GM12872 (cell line): ENCODE results near the gene SLCO2A1.

Source experiments
- TF ChIP-seq, protein P1 (sequence below): IDR thresholded peaks from 3 replicates; pipeline ENCODE4 v1.5.1; 2011; ENCODE audit warnings: low read depth, mild to moderate bottlenecking, low read length, moderate library complexity; ENCODE audit not compliant: insufficient read depth

Gene SLCO2A1

GRCh38 chr3:133937756-133938601 lies 91.7 kb downstream of the SLCO2A1 start:
- TF ChIP-seq, protein P1, sequence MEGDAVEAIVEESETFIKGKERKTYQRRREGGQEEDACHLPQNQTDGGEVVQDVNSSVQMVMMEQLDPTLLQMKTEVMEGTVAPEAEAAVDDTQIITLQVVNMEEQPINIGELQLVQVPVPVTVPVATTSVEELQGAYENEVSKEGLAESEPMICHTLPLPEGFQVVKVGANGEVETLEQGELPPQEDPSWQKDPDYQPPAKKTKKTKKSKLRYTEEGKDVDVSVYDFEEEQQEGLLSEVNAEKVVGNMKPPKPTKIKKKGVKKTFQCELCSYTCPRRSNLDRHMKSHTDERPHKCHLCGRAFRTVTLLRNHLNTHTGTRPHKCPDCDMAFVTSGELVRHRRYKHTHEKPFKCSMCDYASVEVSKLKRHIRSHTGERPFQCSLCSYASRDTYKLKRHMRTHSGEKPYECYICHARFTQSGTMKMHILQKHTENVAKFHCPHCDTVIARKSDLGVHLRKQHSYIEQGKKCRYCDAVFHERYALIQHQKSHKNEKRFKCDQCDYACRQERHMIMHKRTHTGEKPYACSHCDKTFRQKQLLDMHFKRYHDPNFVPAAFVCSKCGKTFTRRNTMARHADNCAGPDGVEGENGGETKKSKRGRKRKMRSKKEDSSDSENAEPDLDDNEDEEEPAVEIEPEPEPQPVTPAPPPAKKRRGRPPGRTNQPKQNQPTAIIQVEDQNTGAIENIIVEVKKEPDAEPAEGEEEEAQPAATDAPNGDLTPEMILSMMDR, result no peak

DNA sequence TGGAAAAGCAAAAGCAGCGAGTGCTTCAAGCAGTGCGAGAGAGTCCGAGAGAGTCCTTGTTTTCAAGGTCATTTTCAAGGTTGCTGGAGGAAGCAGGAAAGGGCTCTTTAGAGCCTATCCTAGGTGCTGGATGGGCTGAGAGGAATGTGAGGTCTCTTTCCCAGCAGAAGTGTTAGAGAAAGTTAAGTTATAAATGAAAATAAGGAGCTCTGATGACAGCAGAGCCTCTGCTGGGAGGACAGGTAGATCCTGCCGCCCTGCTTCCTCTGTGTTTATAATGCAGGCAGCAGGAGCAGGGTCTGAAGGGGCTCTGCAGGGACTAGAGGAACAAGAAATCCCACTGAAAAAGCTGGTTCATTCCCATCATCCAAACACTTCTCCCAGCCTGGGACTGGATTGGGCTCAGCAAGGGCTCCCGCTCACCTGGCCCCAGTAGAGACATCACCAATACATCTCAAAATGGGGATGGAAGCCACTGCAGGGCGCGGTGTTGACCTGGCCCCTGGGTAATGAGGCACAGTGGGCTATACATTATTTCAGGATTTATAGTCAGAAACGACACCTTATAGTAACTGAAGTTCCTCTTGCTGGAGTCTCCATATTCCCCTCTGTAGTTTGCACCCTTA lies 92.6 kb downstream of the SLCO2A1 start:
- TF ChIP-seq, protein P1, result no peak

DNA sequence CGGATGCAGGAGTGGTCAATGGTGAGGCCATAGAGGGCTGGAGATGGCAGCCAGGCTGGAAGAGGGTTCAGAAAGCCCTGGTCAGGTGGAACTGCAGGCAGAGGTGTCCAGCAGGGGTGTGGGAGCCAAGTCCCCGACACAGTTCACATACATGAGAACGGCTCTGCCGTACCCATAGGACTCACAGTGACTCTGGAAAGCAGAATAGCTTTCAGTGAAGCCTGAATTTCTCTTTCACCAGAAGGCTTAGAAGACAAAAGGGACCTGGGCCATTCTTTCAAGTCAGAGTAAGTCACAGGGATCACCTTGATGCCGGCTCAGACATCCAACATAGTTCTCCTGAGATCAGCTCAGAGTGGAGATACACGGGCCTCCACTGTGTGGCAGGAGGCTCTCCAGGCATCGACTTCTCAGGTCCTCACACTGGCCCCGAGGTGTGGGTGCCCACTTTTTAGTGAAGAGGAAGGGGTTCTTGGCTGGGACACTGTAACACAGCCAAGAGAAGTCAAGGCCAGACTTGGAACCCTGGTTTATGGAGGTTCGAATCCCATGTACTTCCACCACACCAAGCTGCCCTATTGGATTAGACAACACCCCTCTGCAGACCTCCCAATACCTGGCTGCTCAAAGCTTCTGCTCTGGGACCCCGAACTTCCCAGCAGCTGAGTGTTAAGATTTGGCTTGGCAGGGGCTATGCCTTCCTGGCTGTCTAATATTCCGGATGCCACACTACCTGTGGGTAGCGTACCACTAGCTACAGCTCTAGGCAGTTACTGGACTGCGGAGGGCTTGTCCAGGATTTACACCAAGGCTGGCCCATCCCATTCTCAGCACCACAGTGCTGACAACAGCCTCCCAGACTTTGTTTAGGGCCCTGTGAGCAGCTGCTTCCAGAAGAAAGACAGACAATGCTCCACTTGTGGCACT lies 93.6 kb downstream of the SLCO2A1 start:
- TF ChIP-seq, protein P1, result no peak

DNA sequence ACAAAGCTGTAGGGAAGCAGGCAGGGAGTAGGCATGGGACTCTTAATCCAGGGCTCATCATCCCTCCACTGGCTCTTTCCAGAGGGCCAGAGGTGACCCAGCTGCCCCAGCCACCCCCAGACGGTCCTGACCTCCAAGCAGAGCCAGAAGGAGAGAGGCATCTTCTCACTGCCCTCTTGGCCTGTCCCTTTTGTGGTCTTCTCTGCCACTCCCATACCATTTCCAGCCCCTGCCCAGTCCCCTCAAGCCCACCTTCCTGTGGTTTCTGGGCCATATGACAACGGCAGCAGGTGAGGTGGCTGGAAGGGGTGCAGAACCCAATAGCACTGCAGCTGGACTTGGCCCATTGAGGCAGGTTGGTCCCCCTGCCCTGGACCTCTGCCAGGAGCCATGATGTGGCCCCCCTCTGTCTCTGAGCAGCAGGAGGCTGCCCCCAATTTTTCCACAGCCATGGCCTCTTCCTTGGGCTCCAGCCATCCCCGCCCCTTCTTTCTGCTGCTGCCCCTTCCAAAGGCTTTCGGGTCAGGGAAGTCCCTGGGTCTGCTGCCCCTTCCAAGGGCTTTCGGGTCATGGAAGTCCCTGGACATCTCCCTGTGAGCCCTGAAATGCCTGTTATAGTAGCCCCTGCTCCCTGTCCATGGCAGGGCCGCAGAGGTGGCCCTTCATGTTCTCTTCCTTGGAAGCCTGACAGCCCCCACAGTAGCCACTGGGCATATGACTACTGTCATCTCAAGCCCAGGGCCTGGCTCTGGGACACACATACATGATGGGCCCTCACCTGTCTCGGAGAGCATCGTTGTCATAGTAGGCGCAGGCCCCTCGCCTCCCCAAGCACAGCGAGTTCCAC lies 94.5 kb downstream of the SLCO2A1 start:
- TF ChIP-seq, protein P1, result no peak

DNA sequence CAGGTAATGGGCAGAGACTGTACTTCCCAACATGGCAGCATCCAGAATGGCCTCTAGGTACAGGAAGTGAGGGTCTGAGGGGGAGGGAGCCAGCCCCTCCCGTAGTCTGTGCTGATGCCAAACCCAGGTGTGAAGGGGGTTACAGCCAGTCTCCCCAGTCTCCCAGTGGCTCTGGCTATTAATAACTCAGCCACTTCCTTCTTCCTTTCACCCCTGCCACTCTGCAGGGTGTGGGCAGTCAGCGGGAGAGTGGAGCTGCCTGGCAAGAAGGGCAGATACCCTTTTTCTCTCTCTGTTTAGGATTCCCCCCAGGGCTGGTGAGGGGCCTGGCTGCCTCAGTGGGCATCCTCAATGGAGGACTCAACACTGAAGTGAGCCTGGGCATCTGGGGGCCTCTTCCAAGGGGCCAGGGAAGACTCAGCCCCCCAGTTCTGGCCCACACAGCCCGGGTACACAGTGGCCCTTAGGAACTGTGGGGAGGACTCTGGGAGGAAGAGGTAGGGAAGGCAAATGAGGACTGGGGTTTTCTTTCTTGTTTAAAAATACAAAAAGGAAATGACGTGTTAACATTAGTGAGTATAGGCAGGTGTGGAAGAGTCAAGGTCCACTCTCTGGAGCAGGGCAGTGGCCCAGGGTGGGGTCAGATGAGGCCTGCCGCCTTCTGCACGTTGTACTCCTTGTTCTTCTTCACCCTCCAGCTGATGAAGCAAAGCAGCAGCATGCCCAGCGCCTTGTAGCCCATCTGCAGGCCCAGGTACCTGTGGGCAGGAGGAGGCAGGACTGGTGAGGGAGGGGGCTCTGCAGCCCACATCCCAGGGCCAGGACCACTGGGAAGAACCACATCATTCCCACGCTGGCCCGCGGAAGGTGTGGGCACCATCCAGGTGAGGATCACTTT lies 95.4 kb downstream of the SLCO2A1 start:
- TF ChIP-seq, protein P1, result no peak
